Measurements from ENCODE around the gene VSTM4.

VSTM4 gene

GRCh38 chr10:49090696-49091380 is 24.5 kb downstream of the VSTM4 start:
- no peak for DNase-seq

GRCh38 chr10:49090189-49090575 is 25.1 kb downstream of the VSTM4 start:
- no peak for DNase-seq

GRCh38 chr10:49089557-49090188 is 25.6 kb downstream of the VSTM4 start:
- DNase-seq: no peak

GRCh38 chr10:49089152-49089551 is 26.2 kb downstream of the VSTM4 start:
- no peak for DNase-seq

GRCh38 chr10:49086889-49087288 is 28.4 kb downstream of the VSTM4 start:
- DNase-seq: no peak

- no peak for DNase-seq
Measured at GRCh38 chr10:49083261-49083660, 32.1 kb downstream of the VSTM4 start.

- DNase-seq: no peak
Measured at GRCh38 chr10:49082766-49083165, 32.6 kb downstream of the VSTM4 start.

- DNase-seq: no peak
Measured at GRCh38 chr10:49081547-49082275, 33.6 kb downstream of the VSTM4 start.

- no peak for DNase-seq
Measured at GRCh38 chr10:49080965-49081364, 34.4 kb downstream of the VSTM4 start.

- DNase-seq: peak; percentile 3
Measured at GRCh38 chr10:49080071-49080470, 35.3 kb downstream of the VSTM4 start.

GRCh38 chr10:49079499-49079898 is 35.8 kb downstream of the VSTM4 start:
- no peak for DNase-seq

- no peak for DNase-seq
Measured at GRCh38 chr10:49079072-49079471, 36.2 kb downstream of the VSTM4 start.

- no peak for DNase-seq
Measured at GRCh38 chr10:49078433-49078832, 36.9 kb downstream of the VSTM4 start.

GRCh38 chr10:49076741-49077521 is 38.4 kb downstream of the VSTM4 start:
- no peak for DNase-seq

- no peak for DNase-seq
Measured at GRCh38 chr10:49076319-49076718, 39.0 kb downstream of the VSTM4 start.

GRCh38 chr10:49075743-49076142 is 39.6 kb downstream of the VSTM4 start:
- DNase-seq: no peak

GRCh38 chr10:49074836-49075682 is 40.3 kb downstream of the VSTM4 start:
- DNase-seq: no peak

- DNase-seq: no peak
Measured at GRCh38 chr10:49072166-49072885, 43.0 kb downstream of the VSTM4 start.

GRCh38 chr10:49071160-49071761 is 44.1 kb downstream of the VSTM4 start:
- DNase-seq: no peak

- no peak for DNase-seq
Measured at GRCh38 chr10:49070701-49071100, 44.6 kb downstream of the VSTM4 start.

GRCh38 chr10:49068672-49069217 is 46.6 kb downstream of the VSTM4 start:
- no peak for DNase-seq

Measured in NCI-H510A (cell line).